ENCODE results near the gene PCTP.

PCTP gene

GRCh38 chr17:55750750-55751657, at the start of gene PCTP:
Gene PCTP, plus strand, starts transcription at chr17:55751051. Its CDS starts 53 bp downstream, at chr17:55751104.
- DNase-seq, result peak; percentile 92

- no peak for DNase-seq
Observed at GRCh38 chr17:55702150-55702549, 48.7 kb upstream of the PCTP start.

GRCh38 chr17:55704401-55704800, 46.5 kb upstream of the PCTP start:
- no peak for DNase-seq

- no peak for DNase-seq
Observed at GRCh38 chr17:55705847-55706246, 45.0 kb upstream of the PCTP start.

GRCh38 chr17:55706808-55707773, 43.8 kb upstream of the PCTP start:
- no peak for DNase-seq

GRCh38 chr17:55708175-55708974, 42.5 kb upstream of the PCTP start:
- no peak for DNase-seq

GRCh38 chr17:55709440-55709839, 41.4 kb upstream of the PCTP start:
- DNase-seq, result no peak

GRCh38 chr17:55709984-55710383, 40.9 kb upstream of the PCTP start:
- no peak for DNase-seq

- DNase-seq, result no peak
Observed at GRCh38 chr17:55710410-55710809, 40.4 kb upstream of the PCTP start.

GRCh38 chr17:55710829-55711496, 39.9 kb upstream of the PCTP start:
- no peak for DNase-seq

- DNase-seq, result no peak
Observed at GRCh38 chr17:55717432-55717831, 33.4 kb upstream of the PCTP start.

- peak; percentile 73 for DNase-seq
Observed at GRCh38 chr17:55717898-55718735, 32.7 kb upstream of the PCTP start.

GRCh38 chr17:55720919-55721836, 29.7 kb upstream of the PCTP start:
- DNase-seq, result no peak

- DNase-seq, result no peak
Observed at GRCh38 chr17:55722016-55722736, 28.7 kb upstream of the PCTP start.

- no peak for DNase-seq
Observed at GRCh38 chr17:55722742-55723487, 27.9 kb upstream of the PCTP start, which contains the start of gene TMEM100. Gene TMEM100, minus strand, starts transcription at chr17:55722864. Its CDS starts 1,794 bp downstream, at chr17:55721070.

- no peak for DNase-seq
Observed at GRCh38 chr17:55723488-55723848, 27.4 kb upstream of the PCTP start.

- DNase-seq, result no peak
Observed at GRCh38 chr17:55726440-55726839, 24.4 kb upstream of the PCTP start.

GRCh38 chr17:55727275-55727674, 23.6 kb upstream of the PCTP start:
- no peak for DNase-seq
